ENCODE data around the gene HIC1.

HIC1 gene

GRCh38 chr17:2060681-2061440 lies 6.0 kb downstream of the HIC1 start:
- no peak for DNase-seq

GRCh38 chr17:2061441-2061958 lies 6.6 kb downstream of the HIC1 start:
- no peak for DNase-seq

GRCh38 chr17:2062571-2063183 lies 7.8 kb downstream of the HIC1 start:
- DNase-seq = no peak

- no peak for DNase-seq
Observed at GRCh38 chr17:2063261-2064146, 8.6 kb downstream of the HIC1 start.

- DNase-seq = no peak
Observed at GRCh38 chr17:2064147-2064489, 9.2 kb downstream of the HIC1 start.

- DNase-seq = no peak
Observed at GRCh38 chr17:2064520-2064971, 9.6 kb downstream of the HIC1 start.

- DNase-seq = peak in 2 of 5 experiments; percentile 51 to 70
Observed at GRCh38 chr17:2064980-2065785, 10.3 kb downstream of the HIC1 start.

- no peak for DNase-seq
Observed at GRCh38 chr17:2065949-2066400, 11.1 kb downstream of the HIC1 start.

- DNase-seq = no peak
Observed at GRCh38 chr17:2067048-2067561, 12.2 kb downstream of the HIC1 start.

- DNase-seq = no peak
Observed at GRCh38 chr17:2067608-2068024, 12.7 kb downstream of the HIC1 start.

GRCh38 chr17:2068031-2068518 lies 13.2 kb downstream of the HIC1 start:
- no peak for DNase-seq

GRCh38 chr17:2068519-2069051 lies 13.7 kb downstream of the HIC1 start:
- DNase-seq = no peak

- peak in 2 of 5 experiments; percentile 54 to 97 for DNase-seq
Observed at GRCh38 chr17:2070241-2071023, 15.5 kb downstream of the HIC1 start.

GRCh38 chr17:2071024-2071385 lies 16.1 kb downstream of the HIC1 start:
- no peak for DNase-seq

- DNase-seq = no peak
Observed at GRCh38 chr17:2071455-2072281, 16.8 kb downstream of the HIC1 start.

GRCh38 chr17:2074919-2075318 lies 20.0 kb downstream of the HIC1 start:
- DNase-seq = no peak

GRCh38 chr17:2075336-2076086 lies 20.6 kb downstream of the HIC1 start:
- DNase-seq = no peak

- DNase-seq = no peak
Observed at GRCh38 chr17:2076087-2076984, 21.4 kb downstream of the HIC1 start.
